NAMALWA (cell line): Measurements from ENCODE around the gene LRRC4.

ENCODE experiments used
- DNase-seq: peaks from one replicate; pipeline ENCODE4 v3.0.0-alpha.2; 2015; ENCODE audit warnings: low spot score

LRRC4 gene

GRCh38 chr7:128029405-128029995 is 1.7 kb downstream of the LRRC4 start:
- DNase-seq = no peak

- DNase-seq = no peak
Measured at GRCh38 chr7:128027485-128027980, 3.7 kb downstream of the LRRC4 start.

- DNase-seq = no peak
Measured at GRCh38 chr7:128026551-128026950, 4.7 kb downstream of the LRRC4 start.

GRCh38 chr7:128025819-128026218 is 5.4 kb downstream of the LRRC4 start:
- DNase-seq = no peak

- DNase-seq = no peak
Measured at GRCh38 chr7:128025380-128025779, 5.9 kb downstream of the LRRC4 start.

- DNase-seq = no peak
Measured at GRCh38 chr7:128024151-128024550, 7.1 kb downstream of the LRRC4 start.

- no peak for DNase-seq
Measured at GRCh38 chr7:128022631-128023532, 8.4 kb downstream of the LRRC4 start.

- DNase-seq = no peak
Measured at GRCh38 chr7:128021366-128021765, 9.9 kb downstream of the LRRC4 start.

- peak; percentile 68 for DNase-seq
Measured at GRCh38 chr7:128020159-128020558, 11.1 kb downstream of the LRRC4 start.

GRCh38 chr7:128019288-128019687 is 11.9 kb downstream of the LRRC4 start:
- DNase-seq = no peak

GRCh38 chr7:128017862-128018845 is 13.1 kb downstream of the LRRC4 start:
- DNase-seq = no peak

- DNase-seq = no peak
Measured at GRCh38 chr7:128017460-128017859, 13.8 kb downstream of the LRRC4 start.

GRCh38 chr7:128014811-128015210 is 16.4 kb downstream of the LRRC4 start:
- DNase-seq = no peak

- DNase-seq = no peak
Measured at GRCh38 chr7:128011131-128011661, 20.0 kb downstream of the LRRC4 start.

- DNase-seq = peak; percentile 42
Measured at GRCh38 chr7:128010391-128011127, 20.7 kb downstream of the LRRC4 start.

- no peak for DNase-seq
Measured at GRCh38 chr7:128008744-128009143, 22.5 kb downstream of the LRRC4 start.

- DNase-seq = no peak
Measured at GRCh38 chr7:128008141-128008540, 23.1 kb downstream of the LRRC4 start.

GRCh38 chr7:128007303-128007680 is 23.9 kb downstream of the LRRC4 start:
- no peak for DNase-seq

GRCh38 chr7:128006550-128007302 is 24.5 kb downstream of the LRRC4 start:
- no peak for DNase-seq

- DNase-seq = no peak
Measured at GRCh38 chr7:128005759-128006159, 25.5 kb downstream of the LRRC4 start.
